ENCODE results near the gene IPMK. TPM values are rescaled to one million over a fixed set of nuclear protein-coding genes. Genes with fewer than 3 reads are reported as not detected.

IPMK gene
- total RNA-seq, 4 donors from 2014 or later: 0.26 to 10.8 (median 3.8) TPM

DNA sequence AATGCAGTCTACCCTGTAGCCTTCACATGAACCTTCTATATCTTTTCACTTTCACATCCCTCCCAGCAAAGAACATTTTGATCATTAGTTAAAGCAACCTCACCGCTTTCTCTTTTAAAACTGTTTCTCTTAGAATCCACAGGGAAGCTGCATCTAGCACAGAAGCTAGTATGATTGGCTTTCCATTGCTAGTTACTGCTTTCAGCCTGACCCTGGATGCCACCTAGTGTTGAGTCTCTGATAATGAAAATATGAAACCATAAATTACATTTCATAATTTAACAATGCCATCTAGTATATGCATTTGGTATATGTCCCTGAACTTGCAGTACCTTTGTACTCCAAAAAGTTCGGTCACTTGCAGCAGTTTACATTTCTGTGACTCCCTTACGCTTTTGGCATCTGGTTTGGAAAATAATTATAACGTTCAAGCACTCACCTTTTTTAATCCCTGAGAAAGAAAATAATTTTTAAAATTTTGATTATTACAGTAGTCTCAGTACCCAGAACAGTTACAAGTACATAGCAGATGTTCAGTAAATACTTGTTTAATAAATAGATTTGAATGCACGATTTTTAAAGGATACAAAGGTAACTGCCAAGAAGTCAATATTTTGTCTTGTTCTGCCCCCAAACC, 24.0 kb upstream of the IPMK start:
- intact Hi-C loops (cut with DNase I; ENCODE audit: low total_unique reads): no loop called here
- no peak for TF ChIP-seq POLR2A (IDR thresholded peaks at IDR 0.05)
- TF ChIP-seq, protein P1, sequence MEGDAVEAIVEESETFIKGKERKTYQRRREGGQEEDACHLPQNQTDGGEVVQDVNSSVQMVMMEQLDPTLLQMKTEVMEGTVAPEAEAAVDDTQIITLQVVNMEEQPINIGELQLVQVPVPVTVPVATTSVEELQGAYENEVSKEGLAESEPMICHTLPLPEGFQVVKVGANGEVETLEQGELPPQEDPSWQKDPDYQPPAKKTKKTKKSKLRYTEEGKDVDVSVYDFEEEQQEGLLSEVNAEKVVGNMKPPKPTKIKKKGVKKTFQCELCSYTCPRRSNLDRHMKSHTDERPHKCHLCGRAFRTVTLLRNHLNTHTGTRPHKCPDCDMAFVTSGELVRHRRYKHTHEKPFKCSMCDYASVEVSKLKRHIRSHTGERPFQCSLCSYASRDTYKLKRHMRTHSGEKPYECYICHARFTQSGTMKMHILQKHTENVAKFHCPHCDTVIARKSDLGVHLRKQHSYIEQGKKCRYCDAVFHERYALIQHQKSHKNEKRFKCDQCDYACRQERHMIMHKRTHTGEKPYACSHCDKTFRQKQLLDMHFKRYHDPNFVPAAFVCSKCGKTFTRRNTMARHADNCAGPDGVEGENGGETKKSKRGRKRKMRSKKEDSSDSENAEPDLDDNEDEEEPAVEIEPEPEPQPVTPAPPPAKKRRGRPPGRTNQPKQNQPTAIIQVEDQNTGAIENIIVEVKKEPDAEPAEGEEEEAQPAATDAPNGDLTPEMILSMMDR (IDR thresholded peaks at IDR 0.05): peak; percentile 46 to 69 (median 62)
- DNase-seq: no peak

DNA sequence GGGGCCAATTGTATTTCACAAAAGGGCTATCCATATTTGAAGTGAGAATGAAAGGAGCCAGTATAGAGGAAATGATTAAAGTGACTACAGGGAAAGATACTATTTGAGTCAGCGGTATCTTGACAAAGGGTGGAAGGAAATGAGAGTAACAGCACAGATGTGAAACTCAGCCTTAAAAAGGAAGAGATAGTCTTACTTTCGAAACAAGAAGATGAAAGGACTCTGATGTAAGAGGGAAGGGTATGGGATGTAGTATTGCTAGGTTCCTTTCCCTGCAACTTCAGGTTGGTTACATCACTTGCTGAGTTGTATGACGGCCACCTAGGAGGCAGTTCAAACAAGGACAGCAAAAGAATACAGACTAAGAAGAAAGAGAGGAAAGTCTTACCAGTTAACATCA, 14.9 kb upstream of the IPMK start:
- TF ChIP-seq, protein P1 (IDR thresholded peaks at IDR 0.05): no peak
- no peak for TF ChIP-seq POLR2A (IDR thresholded peaks at IDR 0.05)
- no peaks in the 10 kb centered on the region for H3K9me3 ChIP-seq
- H3K36me3 ChIP-seq: no peaks in the 10 kb centered on the region
- no peak overlapping the region for H3K4me3 ChIP-seq
- H3K27ac ChIP-seq: no peak overlapping the region
- intact Hi-C loops (cut with DNase I; ENCODE audit: low total_unique reads): no loop called here
- no peaks in the 10 kb centered on the region for H3K4me1 ChIP-seq
- no peaks in the 10 kb centered on the region for H3K27me3 ChIP-seq
- DNase-seq: no peak

More for the DNA sequence above, 24.0 kb upstream of the IPMK start:
- no peaks in the 10 kb centered on the region for H3K4me1 ChIP-seq
- no peak overlapping the region for H3K4me3 ChIP-seq
- H3K27ac ChIP-seq: no peak overlapping the region
- H3K36me3 ChIP-seq: no peaks in the 10 kb centered on the region
- no peaks in the 10 kb centered on the region for H3K9me3 ChIP-seq
- no peaks in the 10 kb centered on the region for H3K27me3 ChIP-seq

DNA sequence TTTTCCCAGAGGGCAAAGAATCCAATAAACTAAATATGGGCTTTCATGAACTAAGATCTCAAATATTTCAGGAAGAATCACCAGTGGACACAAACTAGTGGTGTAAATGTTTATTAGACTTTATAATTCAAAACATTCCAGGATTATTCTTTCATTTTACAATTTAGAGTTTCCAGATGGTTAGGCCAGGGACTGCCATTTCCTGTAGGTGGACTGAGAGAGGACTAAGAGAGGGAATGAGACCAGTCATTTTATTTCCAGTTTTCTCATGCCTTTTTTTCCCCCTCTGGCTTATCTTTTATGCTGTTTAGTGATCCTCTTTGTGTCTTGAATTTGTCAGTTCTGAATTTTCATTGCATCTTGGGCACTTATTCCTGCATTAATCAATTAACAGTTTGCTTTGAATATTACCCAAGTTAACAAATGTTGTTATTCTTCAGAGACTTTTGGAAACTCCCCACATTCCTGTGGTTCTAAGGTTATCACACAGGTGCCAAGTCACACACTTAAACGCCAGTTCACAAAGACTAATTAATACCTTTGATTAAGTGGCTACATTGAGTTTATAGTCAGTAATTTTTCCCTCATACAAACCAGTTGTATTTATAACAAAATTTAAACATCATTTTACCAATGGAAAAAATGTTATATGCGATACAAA, 13.5 kb upstream of the IPMK start:
- Histone ChIP-seq H3K4me1 (no peaks in the 10 kb centered on the region), H3K36me3 (no peaks in the 10 kb centered on the region), H3K4me3 (no peak overlapping the region), H3K27ac (no peak overlapping the region), H3K27me3 (no peaks in the 10 kb centered on the region), H3K9me3 (no peaks in the 10 kb centered on the region)
- no peak for DNase-seq
- intact Hi-C loops (cut with DNase I; ENCODE audit: low total_unique reads): no loop called here
- TF ChIP-seq, protein P1 (IDR thresholded peaks at IDR 0.05): no peak
- no peak for TF ChIP-seq POLR2A (IDR thresholded peaks at IDR 0.05)

DNA sequence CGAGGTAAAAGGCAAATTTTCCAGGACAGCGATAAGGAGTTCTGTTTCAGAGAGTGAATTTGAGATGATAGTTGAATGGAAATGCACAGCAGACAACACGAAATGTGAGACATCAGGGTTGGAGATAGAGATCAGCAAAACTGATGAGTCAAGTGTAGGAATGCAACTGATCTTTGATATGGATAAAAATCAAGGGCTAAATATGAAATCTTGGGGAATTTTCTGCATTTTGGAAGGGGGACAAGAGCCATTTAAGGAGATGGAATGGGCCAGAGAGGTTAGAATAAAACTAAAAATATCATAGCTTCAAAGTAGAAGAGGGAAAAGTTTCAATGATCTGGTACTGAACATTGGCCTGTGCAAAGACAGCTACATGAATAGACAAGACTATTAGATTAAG, 12.8 kb upstream of the IPMK start:
- no peak for TF ChIP-seq POLR2A (IDR thresholded peaks at IDR 0.05)
- TF ChIP-seq, protein P1 (IDR thresholded peaks at IDR 0.05): no peak
- H3K27ac ChIP-seq: no peak overlapping the region
- H3K36me3 ChIP-seq: no peaks in the 10 kb centered on the region
- no peaks in the 10 kb centered on the region for H3K4me1 ChIP-seq
- no peaks in the 10 kb centered on the region for H3K9me3 ChIP-seq
- no peak overlapping the region for H3K4me3 ChIP-seq
- no peaks in the 10 kb centered on the region for H3K27me3 ChIP-seq
- DNase-seq: no peak
- intact Hi-C loops (cut with DNase I; ENCODE audit: low total_unique reads): no loop called here

DNA sequence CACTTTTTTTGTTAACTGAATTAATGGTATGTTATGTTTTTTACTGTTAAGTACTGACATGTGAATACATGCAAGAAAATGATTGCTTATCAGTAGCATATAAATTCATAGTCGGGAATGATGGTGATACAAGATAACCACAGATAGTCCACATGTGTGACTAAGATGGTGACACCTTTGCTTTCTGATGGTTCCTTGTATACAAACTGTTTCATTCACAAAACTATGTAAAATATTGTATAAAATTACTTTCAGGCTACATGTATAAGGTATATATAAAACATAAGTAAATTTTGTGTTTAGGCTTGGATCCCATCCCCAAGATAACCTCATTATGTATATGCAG, 11.2 kb upstream of the IPMK start:
- no peaks in the 10 kb centered on the region for H3K4me1 ChIP-seq
- no peak overlapping the region for H3K4me3 ChIP-seq
- no peaks in the 10 kb centered on the region for H3K9me3 ChIP-seq
- no peak for DNase-seq
- H3K27me3 ChIP-seq: no peaks in the 10 kb centered on the region
- no peaks in the 10 kb centered on the region for H3K36me3 ChIP-seq
- intact Hi-C loops (cut with DNase I; ENCODE audit: low total_unique reads): no loop called here
- no peak for TF ChIP-seq POLR2A (IDR thresholded peaks at IDR 0.05)
- TF ChIP-seq, protein P1 (IDR thresholded peaks at IDR 0.05): no peak
- no peak overlapping the region for H3K27ac ChIP-seq

All from uterus (tissue), 4 donors.